ENCODE data around the gene DHX16.
A peak's percentile ranks its signal among the peaks of the same experiment; 100 is the strongest.

DHX16 gene

GRCh38 chr6:30687659-30688431 is 15.0 kb upstream of the DHX16 start:
- POLR2A ChIA-PET (ENCODE audit: low non-redundant PET): interaction anchor here (1.1 kb wide), 1 partner anchor 33 kb away, joined by 3 read pairs; the partner anchor contains the start of gene TUBB
- no peak for DNase-seq (ENCODE audit: low spot score)
- TF ChIP-seq CTCF (conservative IDR thresholded peaks at IDR 0.05; ENCODE audit: low read depth): no peak
- CTCF ChIA-PET: interaction anchor here (0.7 to 1.2 kb wide), 4 partner anchors 15 to 35 kb away, joined by 3 to 7 read pairs (median 4); partner anchors contain the start of gene DHX16
- peak overlapping the region; percentile 97 for H3K27ac ChIP-seq

- ChIA-PET CTCF (interaction anchor here (1.0 to 1.2 kb wide), 2 partner anchors 14 to 36 kb away, joined by 3 to 6 read pairs; partner anchors contain the start of gene DHX16), POLR2A (ENCODE audit: low non-redundant PET) (interaction anchor here (1.1 kb wide), 1 partner anchor 33 kb away, joined by 3 read pairs; the partner anchor contains the start of gene TUBB)
- peak; percentile 89 for DNase-seq (ENCODE audit: low spot score)
- peak overlapping the region; percentile 97 for H3K27ac ChIP-seq
- no peak for TF ChIP-seq CTCF (conservative IDR thresholded peaks at IDR 0.05; ENCODE audit: low read depth)
Observed at GRCh38 chr6:30686908-30687658, 14.3 kb upstream of the DHX16 start.

GRCh38 chr6:30686009-30686907 is 13.5 kb upstream of the DHX16 start, which contains the start of gene PPP1R18:
PPP1R18 (minus strand) TSS chr6:30686645; CDS start chr6:30686018, 627 bp downstream.
- H3K27ac ChIP-seq: peak within 1 kb of the TSS; percentile 97
- POLR2A ChIA-PET (ENCODE audit: low non-redundant PET): no interaction called here
- TF ChIP-seq CTCF (conservative IDR thresholded peaks at IDR 0.05; ENCODE audit: low read depth): no peak
- CTCF ChIA-PET: interaction anchor here (2.9 kb wide), 1 partner anchor 37 kb away, joined by 12 read pairs; no protein-coding TSS in a partner anchor
- DNase-seq (ENCODE audit: low spot score): peak; percentile 67

GRCh38 chr6:30685157-30686008 is 12.6 kb upstream of the DHX16 start:
- ChIA-PET POLR2A (ENCODE audit: low non-redundant PET) (interaction anchor here (0.8 kb wide), 1 partner anchor 36 kb away, joined by 4 read pairs; no protein-coding TSS in a partner anchor), CTCF (interaction anchor here (1.7 to 2.9 kb wide), 2 partner anchors 37 to 45 kb away, joined by 10 to 12 read pairs; no protein-coding TSS in a partner anchor)
- DNase-seq (ENCODE audit: low spot score): no peak
- H3K27ac ChIP-seq: peak overlapping the region; percentile 97
- 0 out of 2 replicates have a peak, but pooled peaks have one; percentile 11 for TF ChIP-seq CTCF (conservative IDR thresholded peaks at IDR 0.05; ENCODE audit: low read depth)

GRCh38 chr6:30684386-30685156 is 11.8 kb upstream of the DHX16 start:
- ChIA-PET CTCF (interaction anchor here (1.7 to 2.9 kb wide), 2 partner anchors 38 to 46 kb away, joined by 10 to 12 read pairs; no protein-coding TSS in a partner anchor), POLR2A (ENCODE audit: low non-redundant PET) (no interaction called here)
- peak overlapping the region; percentile 97 for H3K27ac ChIP-seq
- DNase-seq (ENCODE audit: low spot score): peak; percentile 45
- no peak for TF ChIP-seq CTCF (conservative IDR thresholded peaks at IDR 0.05; ENCODE audit: low read depth)
